ENCODE results near the gene FAM187B. TPM values are rescaled to one million over a fixed set of nuclear protein-coding genes. Genes with fewer than 3 reads are reported as not detected.

FAM187B gene
- polyA plus RNA-seq, 1 of the 3 experiments (the other 2 are of a cell fraction) = not detected

- Histone ChIP-seq H4K20me1 (ENCODE audit: insufficient read depth) (no peaks in the 10 kb centered on the region), H3K27ac (ENCODE audit: low read depth in 2 of 2, low read length in 1 of 2) (no peak overlapping the region), H3K4me1 (ENCODE audit: control insufficient read depth in 1 of 2, insufficient read depth in 2 of 2, low read depth in 1 of 2, low read length in 1 of 2) (peaks cover 4 to 7% of the 10 kb centered on the region in 2 experiments; a peak in 1 of 4 replicates), H3K9me2 (no peaks in the 10 kb centered on the region), H2AFZ (ENCODE audit: low read depth) (no peak overlapping the region), H3K79me2 (ENCODE audit: insufficient read depth) (peaks cover 5% of the 10 kb centered on the region), H3K27me3 (ENCODE audit: insufficient read depth) (no peaks in the 10 kb centered on the region), H3K9me3 (no peaks in the 10 kb centered on the region), H3K4me3 (ENCODE audit: low read depth in 2 of 2, low read length in 1 of 2) (no peak overlapping the region), H3K9ac (no peak overlapping the region), H3F3A (replicated peaks; ENCODE audit: insufficient read depth) (no peaks in the 10 kb centered on the region), H3K4me2 (no peak overlapping the region), H3K36me3 (replicated peaks in 1 of 2; ENCODE audit: control insufficient read depth in 1 of 2, insufficient read depth in 2 of 2, low read length in 1 of 2) (peaks cover 28 to 36% of the 10 kb centered on the region in 2 experiments)
- TF ChIP-seq ELF1 (IDR thresholded peaks at IDR 0.05) = no peak
- no peak for TF ChIP-seq CHD2 (IDR thresholded peaks at IDR 0.05; ENCODE audit: low read length, partially characterized antibody)
- TF ChIP-seq ZBTB33 (IDR thresholded peaks at IDR 0.05; ENCODE audit: borderline replicate concordance, low read depth) = no peak
- no peak for TF ChIP-seq FOSL2 (IDR thresholded peaks at IDR 0.05; ENCODE audit: borderline replicate concordance, low read depth)
- TF ChIP-seq SIN3A (IDR thresholded peaks at IDR 0.05; ENCODE audit: borderline replicate concordance, low read depth, low read length) = no peak
- TF ChIP-seq TEAD4 (IDR thresholded peaks at IDR 0.05; ENCODE audit: borderline replicate concordance, insufficient read depth) = no peak
- no peak for TF ChIP-seq IRF3 (IDR thresholded peaks at IDR 0.05; ENCODE audit: low read depth, low read length)
- TF ChIP-seq FOXJ3 (CRISPR knock-in tag; IDR thresholded peaks at IDR 0.05) = no peak
- TF ChIP-seq RCOR1 (IDR thresholded peaks at IDR 0.05; ENCODE audit: low read length) = no peak
- no peak for TF ChIP-seq TCF12 (IDR thresholded peaks at IDR 0.05)
- TF ChIP-seq USF1 (IDR thresholded peaks at IDR 0.05; ENCODE audit: borderline replicate concordance, low read depth) = no peak
- TF ChIP-seq SMC3 (IDR thresholded peaks at IDR 0.05; ENCODE audit: low read depth, low read length) = no peak
- no peak for TF ChIP-seq MEF2A (IDR thresholded peaks at IDR 0.05; ENCODE audit: borderline replicate concordance, low read depth)
- TF ChIP-seq PBX3 (IDR thresholded peaks at IDR 0.05) = no peak
- CTCF ChIA-PET = interaction anchor here (1.0 to 1.3 kb wide), 2 partner anchors 9 to 119 kb away, joined by 3 read pairs; partner anchors contain the start of gene HAMP
- DNase-seq = no peak
- POLR2A ChIA-PET = no interaction called here
- WGBS (ENCODE audit: low lambda C conversion rate) = 97% methylated on average over 10 of the region's 10 CpGs
These were observed 44.6 kb upstream of the FAM187B start for GRCh38 chr19:35272954-35273649.
